Left colon (tissue), 2 donors: Measurements from ENCODE around the gene VWF. TPM values are rescaled to one million over a fixed set of nuclear protein-coding genes. Genes with fewer than 3 reads are reported as not detected.

Experiments used
- ATAC-seq: fragments of 200-7000 bp; cut with Tn5 transposase; one replicate; pipeline ENCODE4 v1.9.1; 2020; ENCODE audit warnings: mild to moderate bottlenecking, moderate library complexity
- DNase-seq, 2 donors: peaks; one replicate each; pipeline ENCODE4 v3.0.0-alpha.2; 2020
- intact Hi-C, 2 donors: fragments of 100-400 bp; cut with DNase I in 1 of 2; cut with micrococcal nuclease in 1 of 2; formaldehyde crosslinking; loops; one replicate each; pipeline versions ENCODE4 v1.11.2 to v1.14.0; 2022; cut with DNase I, micrococcal nuclease
- total RNA-seq, 2 donors: library from RNA; stranded (reverse); fragmentation: NEBNext Ultra II Directional; extraction: Animal tissue kit (Norgen Biotek cat#: 25700); gene quantifications; one replicate each; pipeline ENCODE4 v1.2.1, GENCODE V29; 2021
- donor health status: DM: no; HTN: no; CAD: no.
- donor health status: DM: yes; HTN: yes; CAD: no.

VWF gene
- total RNA-seq, 2 donors from 2014 or later = 42.8 to 48.5 TPM

DNA sequence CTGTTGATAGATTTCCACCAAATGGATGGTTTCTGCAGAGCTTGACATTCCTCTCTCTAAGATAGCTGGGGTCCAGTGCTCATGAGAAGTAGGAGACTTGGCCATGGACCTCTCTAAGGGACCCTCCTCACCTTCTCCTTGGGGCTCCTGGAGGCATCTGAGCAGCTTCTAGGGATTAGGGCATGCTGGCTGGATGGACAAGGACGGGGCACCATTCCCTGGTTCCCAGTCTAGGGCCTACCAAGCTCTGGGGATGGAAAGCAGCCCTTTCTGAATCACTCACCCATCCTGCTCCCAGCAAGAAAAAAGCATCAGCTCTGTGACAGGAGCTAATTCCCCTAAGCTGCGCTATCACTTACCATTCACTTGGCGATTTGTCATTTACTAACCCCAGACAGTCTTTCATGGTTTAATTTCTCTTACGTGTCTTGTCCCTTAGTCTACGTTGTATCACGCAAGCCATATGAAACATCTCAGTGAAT lies 39.5 kb downstream of the VWF start:
- intact Hi-C loops = no loop called here
- DNase-seq (no peak), ATAC-seq (no peak)

DNA sequence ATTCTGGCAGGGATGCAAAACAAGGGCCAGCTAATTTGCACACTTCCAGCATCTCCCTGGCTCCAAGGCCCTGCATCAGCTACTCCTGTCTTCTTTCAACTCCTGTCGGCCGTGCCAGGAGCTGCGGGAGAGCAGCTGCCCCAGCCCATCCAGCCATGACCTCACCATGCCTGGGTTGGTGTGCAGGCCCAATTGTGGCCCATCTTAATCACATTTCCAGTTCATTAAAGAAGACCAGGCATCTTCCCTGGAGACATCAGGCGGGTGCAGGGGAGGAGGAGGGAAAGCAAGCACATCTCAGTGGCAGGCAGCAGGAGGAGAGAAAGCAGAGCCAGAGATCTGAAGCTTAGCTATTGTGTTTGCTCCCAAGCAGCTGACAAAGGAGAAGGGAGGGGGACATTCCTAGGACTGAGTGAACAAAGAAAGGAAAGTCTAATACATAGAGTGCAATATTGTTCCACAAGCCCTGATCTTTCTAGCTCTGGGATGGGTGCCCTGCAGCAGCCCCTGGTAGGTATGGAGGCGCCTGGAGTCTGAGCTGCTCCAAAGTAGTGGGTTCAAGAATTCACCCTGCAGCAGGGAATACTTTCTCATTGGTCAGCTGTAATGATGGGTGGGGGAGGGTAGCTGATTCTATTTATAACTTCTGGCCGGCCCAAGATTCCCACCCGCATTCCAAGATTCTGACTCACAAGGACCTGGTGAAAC lies 40.1 kb downstream of the VWF start:
- ATAC-seq = peak; percentile 35
- peak in 1 of 2 donors; percentile 67 for DNase-seq
- intact Hi-C loops = no loop called here

DNA sequence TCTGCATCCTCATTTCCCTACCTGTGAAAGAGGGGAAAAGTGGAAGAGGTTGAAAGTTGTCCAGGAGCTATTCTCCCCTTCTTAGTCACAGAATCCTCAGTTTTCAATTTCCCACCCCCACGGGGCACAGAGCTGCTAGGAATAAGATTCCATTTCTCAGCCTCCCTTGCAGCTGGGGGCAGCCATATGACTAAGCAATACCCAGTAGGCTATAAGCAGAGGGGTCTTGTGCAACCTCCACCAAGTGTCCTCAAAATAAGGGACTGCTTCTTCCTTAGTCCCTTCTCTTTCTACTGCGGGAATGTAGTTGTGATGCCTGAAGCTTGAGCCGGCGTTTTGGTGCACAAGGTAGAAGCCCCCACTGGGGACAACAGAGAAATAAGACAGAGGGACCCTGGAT lies 40.9 kb downstream of the VWF start:
- ATAC-seq (no peak), DNase-seq (no peak)
- intact Hi-C loops = no loop called here

DNA sequence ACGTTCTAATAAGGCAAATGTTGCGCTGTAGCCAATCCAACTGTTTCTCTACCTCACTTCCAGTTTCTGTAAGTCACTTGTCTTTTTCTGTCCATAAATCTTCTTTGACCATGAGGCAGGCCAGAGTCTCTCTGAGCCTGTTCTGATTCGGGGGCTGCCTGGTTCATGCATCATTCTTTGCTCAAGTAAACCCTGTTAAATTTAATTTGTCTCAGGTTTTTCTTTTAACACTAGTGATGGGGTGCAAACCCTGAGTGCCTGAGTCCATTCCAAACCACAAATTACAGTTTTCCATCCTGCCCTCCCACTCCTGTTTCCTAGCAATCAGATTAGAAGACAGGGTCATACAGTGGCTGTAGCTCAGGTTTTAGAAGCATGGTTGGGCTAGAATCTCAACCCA lies 41.9 kb downstream of the VWF start:
- intact Hi-C loops = no loop called here
- ATAC-seq (no peak), DNase-seq (no peak)

DNA sequence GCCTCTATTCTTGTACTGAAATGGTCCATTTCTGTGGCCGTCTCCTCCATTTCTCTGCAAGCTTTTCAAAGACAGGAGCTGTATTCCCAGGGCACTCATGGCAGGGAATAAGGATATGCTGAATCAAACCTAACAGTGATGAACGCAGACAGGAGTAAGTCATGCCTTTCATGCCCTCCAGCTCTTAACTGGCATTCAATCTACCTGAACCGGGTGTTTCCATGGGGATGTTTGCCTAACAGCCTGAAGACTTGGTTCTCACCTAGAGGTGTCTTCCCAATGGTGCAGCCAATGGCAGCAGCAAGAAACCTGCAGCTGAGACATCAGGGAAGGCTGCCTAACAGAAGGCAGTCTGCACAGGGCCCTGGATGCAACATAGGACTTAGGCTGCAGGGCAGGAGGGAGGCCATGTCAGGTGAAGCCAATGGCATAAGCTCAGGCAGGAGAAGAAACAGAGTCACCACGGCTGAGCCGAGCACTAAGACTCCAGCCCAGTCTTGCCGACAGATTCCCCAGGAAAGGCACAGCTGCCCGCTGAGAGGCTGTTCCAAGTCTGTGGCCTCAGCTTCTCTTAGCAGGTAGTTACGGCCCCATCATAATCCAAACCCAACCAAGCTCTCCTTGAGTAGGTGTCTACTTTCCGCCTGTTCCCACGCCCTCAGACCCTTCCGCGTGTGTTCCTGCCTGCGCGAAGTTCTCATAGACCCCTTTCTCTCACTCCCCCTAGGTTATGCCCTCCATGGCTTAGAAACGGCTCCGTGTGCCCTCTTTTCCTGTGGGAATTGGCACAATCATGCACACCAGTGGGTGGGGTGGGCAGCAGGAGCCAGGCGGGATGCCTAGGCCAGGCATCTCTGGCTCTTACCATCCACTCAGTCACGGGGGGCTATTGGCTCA lies 44.1 kb downstream of the VWF start:
- DNase-seq = no peak
- intact Hi-C loops = no loop called here
- ATAC-seq = no peak

DNA sequence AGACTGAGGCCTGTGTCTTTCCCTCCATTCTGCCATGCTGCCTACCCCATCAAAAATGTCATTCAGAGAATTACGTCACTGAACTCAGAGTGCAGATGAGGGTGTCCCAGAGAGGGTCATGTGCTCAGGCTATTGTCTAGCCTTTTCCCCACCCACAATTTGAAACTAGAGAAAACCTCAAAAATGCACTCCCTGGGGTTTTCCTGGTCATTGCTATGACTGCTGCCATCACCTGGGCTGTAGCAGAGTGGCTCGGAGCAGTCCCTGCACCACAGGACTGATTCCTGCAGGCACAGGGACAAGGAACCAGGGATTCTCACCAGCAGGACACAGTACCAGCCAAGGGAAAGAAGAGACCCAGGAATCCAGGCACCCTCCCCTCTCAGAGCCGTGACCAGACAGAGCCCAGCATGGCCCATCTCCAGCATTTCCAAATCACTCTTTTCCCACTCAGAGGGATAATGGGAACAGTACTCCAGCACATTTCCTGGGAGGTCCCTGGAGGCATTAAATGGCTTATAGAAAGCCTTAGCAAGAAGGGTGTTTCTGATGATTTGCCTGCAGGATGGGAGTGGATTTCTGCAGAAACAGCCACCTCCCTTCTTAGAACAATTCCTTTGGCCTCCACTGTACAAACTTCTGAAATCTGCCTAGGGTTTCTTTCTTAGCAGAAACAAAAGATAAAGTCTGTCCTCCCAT lies 45.9 kb downstream of the VWF start:
- no peak for ATAC-seq
- DNase-seq = no peak
- intact Hi-C loops = no loop called here

DNA sequence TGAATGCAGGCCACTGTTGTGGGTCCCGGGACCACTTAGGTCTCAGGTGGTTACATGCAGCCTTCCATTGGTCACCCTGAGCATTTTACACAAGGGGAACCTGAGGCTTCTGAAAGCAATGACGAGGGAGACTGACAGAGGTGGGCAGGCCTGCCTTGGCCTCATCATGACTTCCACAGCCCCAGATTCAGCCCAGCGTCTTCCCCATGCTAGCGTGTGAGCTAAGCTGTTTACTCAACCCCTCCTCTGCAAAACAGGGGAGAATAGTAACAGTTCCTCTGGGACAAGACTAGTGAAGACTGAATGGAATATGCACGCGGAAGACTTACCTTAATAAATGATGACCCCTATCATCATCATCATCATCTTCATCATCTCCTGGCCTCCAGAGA lies 46.8 kb downstream of the VWF start:
- intact Hi-C loops = no loop called here
- ATAC-seq (no peak), DNase-seq (no peak)

DNA sequence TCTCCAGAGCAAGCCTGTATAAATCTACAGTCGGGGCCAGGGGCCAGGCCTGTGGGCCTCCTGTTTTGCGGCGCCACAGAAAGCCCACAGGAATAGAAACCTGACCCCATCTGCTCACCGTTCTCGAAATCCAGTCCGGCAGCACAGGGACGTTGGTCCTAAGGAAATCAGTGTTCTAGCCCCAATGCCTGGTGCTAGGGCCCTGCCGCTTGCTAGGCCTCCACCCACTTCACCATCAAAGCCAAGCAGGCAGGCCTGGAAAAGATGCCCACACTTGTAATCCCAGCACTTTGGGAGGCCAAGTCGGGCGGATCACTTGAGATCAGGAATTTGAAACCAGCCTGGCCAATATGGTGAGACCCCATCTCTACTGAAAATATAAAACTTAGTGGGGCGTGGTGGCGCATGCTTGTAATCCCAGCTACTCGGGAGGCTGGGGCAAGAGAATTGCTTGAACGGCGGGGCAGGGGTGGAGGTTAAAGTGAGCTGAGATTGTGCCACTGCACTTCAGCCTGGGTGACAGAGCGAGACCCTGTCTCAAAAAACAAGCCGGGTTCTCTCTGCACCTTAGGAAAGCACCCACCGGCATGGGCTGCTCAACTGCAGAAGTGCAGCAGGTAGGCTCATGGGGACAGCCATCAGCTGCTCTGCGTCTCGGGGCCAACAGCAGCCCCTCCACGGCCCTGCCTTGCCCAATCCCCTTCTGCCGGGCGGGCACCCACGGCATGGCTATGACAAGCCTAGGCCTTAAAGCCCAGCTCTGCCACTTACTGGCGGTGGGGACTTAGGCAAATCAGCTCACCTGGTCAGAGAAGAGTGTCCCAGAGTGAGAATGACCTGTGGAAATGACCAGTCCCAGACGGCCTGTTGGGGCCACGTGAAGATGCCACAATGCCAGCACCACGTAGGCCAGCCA lies 47.4 kb downstream of the VWF start:
- DNase-seq (no peak), ATAC-seq (no peak)
- intact Hi-C loops = no loop called here

DNA sequence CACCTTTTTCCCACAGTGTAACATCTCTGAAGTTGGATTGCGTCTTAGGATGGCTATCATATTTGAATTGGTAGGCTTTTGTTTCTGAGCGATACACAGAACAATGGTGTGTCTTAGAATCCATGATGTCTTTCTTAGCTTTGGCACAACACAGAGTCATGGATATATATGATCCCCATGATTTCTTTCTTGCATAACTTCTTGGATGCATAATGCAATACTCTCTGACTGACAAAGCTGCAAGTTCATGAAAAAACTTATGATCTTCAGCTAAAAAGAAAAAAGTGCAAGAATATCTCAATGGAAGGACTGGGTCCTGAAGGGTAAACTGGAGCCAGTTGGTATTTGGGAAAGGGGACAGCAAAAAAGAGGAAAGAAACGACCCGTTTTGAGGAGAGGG lies 48.1 kb downstream of the VWF start:
- intact Hi-C loops = no loop called here
- DNase-seq = no peak

DNA sequence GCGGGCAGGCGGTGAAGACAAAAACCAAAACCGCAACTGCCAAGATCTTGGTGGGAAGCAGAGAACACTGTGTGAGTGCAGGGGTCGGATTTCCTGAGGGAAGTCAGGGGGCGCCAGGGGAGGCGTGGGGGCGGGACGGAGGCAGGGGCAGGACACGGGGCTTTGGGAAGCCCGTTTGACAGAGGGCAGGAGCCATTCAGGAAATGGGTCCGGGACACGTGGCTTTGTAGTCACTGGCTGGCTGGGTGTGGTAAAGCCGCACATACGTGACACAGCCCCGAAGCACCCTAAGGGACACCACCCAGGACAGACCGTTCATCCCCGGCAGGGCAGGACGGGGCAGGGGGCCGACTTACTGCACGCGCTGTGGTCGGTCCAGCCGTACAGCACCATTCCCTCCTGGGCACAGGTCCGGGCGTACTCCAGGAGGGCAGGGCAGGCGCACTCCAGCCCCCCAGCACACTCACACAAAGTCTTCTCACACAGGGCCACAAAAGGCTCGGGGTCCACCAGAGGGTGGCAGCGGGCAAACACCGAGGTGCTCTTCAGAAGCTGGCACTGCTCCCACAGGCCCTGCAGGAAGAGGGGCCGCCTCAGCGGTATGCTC lies 49.4 kb downstream of the VWF start:
- ATAC-seq (peak; percentile 71), DNase-seq (peak; percentile 32 to 43)
- intact Hi-C loops = no loop called here

More for the DNA sequence above, 48.1 kb downstream of the VWF start:
- no peak for ATAC-seq

DNA sequence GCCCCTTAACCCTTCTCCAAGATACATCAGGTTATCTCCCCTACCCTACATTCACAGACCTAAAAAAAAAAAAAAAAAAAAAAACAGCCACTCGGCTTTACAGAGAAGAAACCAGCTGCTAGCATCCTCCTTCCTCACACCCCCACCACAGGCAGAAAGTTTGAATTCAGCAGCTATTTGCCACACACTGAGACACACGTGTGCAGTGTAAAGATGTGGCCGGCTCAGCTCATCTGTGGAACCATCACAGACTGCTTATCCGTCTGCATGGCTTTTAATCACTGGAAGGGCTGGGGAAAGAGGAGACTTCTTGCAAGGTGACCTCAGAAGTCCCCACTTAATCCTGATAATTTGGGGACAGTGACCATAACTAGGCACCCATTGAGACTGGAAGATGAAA lies 50.0 kb downstream of the VWF start:
- ATAC-seq = no peak
- intact Hi-C loops = no loop called here

DNA sequence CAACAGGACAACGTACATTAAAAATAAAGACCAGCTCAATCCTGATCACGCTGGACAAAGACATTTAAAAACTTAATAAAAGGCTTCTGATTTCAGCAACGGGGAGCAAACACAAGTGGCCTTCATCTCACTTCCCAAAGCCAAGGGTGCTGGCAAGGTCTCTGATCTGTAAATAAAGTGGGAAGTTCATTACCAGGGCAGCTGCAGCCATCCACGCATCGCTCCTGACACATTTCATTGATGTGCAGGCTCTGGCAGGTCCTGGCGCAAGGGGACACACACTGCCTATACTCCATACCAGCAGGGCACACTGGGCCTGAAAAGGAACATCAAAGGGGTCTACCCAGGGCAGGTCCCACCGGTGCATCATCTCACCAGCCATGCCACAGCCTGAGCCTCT lies 51.0 kb downstream of the VWF start:
- intact Hi-C loops = no loop called here
- no peak for ATAC-seq

More for the DNA sequence above, 50.0 kb downstream of the VWF start:
- DNase-seq = no peak

DNA sequence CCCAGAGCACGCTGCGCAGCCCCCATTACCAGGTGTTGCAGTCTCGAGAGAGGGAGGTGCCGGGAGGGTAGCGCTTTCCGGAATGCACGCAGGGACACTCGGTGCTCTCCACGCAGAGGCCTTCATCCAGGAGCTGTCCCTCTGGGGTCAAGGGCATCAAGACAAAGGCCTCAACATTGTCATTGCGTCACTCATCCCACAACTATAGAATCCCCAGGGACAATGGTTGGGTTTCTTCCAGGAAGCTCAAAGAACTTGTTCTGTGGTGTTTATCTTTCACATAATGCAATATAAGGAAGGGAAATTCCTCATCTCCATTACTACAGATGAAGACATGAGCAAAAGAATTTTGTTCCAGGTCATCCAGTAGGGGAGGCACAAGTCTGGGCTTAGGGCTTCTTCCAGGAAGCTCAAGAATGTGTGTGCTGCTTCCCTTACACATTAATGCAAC lies 52.1 kb downstream of the VWF start:
- ATAC-seq (no peak), DNase-seq (no peak)
- intact Hi-C loops = no loop called here

More for the DNA sequence above, 51.0 kb downstream of the VWF start:
- DNase-seq = no peak

DNA sequence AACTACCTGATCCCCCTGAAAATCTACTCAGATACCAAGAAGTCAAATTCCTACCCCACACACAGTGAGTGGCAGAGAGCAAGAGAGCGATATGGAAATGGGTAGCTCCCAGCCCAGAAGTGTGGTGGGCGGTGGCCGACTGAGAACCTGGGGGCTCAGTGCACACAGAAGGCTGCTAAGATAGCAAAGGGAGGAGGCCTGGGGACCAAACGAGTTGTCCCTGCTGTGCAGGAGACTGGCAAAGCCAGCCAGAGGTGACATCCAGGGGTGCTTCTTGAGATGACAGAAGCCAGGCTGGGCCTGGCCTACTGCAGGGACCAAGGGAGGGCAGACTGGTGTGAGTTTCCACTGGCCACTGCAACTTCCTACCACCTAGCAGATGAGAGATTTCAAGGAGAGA lies 52.9 kb downstream of the VWF start:
- intact Hi-C loops = no loop called here
- no peak for DNase-seq
- ATAC-seq = no peak

DNA sequence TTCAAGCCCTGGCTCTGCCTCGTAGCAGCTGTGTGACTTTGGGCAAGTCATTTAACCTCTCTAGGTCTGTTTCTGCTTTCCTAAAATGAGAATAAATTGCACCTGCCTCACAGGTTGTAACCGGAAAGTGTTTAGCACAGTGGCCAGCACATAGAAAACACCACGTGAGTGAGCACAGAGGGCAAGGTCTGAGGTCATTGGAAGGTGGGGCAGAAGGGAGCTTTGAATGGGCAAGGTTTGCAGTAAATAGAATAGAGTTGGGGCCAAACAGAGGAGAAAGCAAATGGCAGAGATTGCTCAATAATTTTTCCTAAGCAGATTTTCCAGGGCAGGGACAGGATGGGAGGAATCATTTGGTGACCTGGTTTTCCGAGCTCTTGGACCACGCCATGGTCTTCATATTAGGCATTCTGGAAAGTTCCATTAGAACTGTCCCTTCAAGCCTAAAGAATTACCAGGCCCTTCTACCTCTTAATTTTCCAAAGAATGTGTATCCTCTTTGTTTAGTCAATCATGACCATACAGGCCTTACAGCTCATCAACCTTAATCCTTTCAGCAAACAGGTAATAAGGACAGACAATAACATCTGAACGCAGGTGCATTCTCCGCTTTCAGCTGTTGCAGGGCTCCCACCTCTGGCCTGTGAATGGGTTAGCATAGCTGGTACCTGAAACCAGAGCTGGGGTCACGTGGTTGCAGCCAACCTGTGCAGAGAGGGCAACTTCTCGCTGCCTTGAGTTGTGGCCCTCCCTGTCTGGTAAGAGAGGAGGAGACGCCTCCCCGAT lies 53.8 kb downstream of the VWF start:
- DNase-seq = no peak
- intact Hi-C loops = no loop called here
- peak; percentile 41 for ATAC-seq

DNA sequence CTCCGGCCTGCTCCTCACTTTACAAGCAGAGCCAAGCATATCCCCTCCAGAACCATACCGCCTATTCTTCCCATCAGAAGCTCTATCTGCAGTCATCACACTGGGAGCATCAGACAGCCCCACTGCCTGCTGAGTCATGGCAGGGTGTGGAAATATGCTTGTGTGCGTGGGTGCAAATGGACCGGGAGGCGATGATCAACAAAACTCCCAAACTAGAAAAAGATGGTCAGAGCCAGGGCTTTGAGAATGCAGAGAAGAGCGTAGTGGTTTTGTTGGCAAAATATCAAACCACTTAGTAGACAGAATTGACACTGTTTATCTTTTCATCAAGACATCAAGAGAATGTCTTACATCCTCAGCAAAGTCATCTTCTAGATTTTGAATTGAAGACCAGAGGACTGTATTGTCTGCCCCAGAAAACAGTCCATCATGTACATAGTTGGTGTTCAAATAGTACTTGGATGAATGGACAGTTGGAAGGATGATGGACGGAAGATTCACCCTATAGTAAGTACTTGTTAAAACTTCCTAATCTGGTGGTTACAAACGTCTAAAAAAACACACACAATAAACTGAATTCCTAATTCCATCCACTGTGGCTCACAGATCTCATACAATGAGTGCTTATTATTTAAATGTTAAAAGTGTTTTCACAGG lies 54.9 kb downstream of the VWF start:
- intact Hi-C loops = loop anchor here (10.0 kb wide), 2 partner anchors 115 to 215 kb away; no protein-coding TSS in a partner anchor
- no peak for ATAC-seq

DNA sequence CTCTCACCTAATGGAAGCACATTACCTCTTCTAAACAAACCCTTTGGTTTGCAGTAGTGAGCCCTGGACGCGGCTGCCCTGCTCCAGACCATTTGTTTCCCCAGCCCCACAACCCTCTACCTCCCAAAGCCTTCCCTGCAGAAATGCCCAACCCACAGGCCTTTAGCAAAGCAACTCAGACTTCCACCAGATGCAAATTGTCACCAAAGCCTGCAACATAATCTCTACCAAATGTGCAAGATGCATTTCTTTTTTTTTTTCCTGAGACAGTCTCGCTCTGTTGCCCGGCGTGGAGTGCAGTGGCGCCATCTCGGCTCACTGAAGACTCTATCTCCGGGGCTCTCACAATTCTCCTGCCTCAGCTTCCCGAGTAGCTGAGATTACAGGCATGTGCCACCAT lies 56.2 kb downstream of the VWF start:
- intact Hi-C loops = loop anchor here (10.0 kb wide), 2 partner anchors 117 to 217 kb away; no protein-coding TSS in a partner anchor
- DNase-seq (no peak), ATAC-seq (no peak)

More for the DNA sequence above, 54.9 kb downstream of the VWF start:
- DNase-seq = no peak
